GM19397 (cell line): ENCODE data around the gene WDR44.
A peak's percentile ranks its signal among the peaks of the same experiment; 100 is the strongest.
"Not testable (repeated sequence)": the region's sequence is repeated elsewhere in the genome, so short reads cannot be mapped to it uniquely, and the experiment has no call there.

ENCODE experiments used
- ATAC-seq: cut with Tn5 transposase; IDR thresholded peaks from one replicate; pipeline ENCODE4 v1.9.1; 2021; ENCODE audit warnings: mild to moderate bottlenecking, moderate library complexity; ENCODE audit not compliant: unreplicated experiment

Gene WDR44

DNA sequence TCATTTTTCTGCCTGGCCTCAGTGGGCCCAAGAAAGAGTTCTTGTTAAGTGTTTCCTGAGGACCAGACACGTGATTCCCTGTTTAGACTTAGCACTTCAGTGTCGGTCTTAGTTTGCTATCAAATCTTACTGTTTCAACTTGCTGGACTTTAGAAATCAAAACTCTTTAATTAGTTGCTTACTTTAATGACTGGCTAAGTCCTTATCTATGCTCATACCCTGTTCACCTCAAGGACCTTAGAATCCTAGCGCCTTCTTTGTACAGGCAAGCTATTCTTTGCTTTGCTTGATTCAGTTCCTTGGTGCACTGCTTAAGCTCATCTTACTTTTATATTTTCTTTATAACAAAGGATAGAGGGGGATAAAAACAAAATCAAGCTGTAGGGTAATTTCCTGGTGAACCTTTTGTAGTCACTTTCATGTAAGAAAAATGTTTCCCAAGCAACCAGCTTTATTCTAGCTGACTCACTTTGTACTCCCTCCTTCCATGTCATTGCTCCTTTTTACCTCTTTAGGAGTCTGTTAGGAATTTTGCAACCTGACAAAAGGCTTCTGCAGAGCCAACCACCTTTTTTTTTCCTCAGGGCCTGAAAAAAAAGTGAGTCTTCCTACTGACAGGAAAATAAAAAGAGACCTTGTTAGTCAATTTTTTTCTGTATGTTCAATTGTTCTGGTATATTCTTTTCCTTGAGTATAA, 14.7 kb downstream of the WDR44 start:
- ATAC-seq: no peak

- no peak for ATAC-seq
Measured at GRCh38 chrX:118364261-118364660, 18.4 kb downstream of the WDR44 start.

DNA sequence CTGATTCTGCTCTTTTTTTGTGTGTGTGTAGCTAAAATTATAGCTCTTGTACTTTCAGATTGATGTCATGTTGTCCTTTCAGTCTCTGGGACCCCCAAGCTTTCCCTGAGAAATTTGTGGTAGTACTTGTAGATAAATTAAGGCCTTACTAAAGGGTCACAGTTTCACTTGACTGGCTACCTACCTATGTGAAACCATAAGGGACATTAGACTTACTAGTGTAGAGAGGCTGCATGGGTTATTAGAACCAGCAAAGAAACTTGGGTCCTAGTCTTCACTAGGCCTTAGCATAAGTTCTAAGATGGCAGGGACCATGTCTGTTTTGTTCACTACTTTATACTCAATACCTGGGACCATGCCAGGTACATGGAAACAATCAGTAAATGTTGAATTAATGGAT, 21.4 kb downstream of the WDR44 start:
- no peak for ATAC-seq

DNA sequence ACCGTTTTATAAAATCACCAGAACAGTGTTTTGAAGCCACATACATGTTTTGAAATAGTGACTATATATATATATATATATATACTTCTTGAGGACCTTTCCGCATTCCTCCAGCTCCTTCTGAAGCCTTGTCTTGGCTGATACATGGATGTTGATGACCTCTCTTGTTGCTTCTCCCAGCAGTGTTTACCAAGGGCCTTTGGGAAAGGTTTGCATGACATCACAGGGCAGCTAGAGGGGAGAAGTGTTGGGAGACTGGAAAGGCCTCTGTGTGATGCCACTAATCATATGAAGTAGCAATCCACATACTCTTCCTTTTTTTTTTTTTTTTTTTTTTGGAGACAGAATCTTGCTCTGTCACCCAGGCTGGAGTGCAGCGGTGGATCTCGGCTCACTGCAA, 22.5 kb downstream of the WDR44 start:
- ATAC-seq: no peak

DNA sequence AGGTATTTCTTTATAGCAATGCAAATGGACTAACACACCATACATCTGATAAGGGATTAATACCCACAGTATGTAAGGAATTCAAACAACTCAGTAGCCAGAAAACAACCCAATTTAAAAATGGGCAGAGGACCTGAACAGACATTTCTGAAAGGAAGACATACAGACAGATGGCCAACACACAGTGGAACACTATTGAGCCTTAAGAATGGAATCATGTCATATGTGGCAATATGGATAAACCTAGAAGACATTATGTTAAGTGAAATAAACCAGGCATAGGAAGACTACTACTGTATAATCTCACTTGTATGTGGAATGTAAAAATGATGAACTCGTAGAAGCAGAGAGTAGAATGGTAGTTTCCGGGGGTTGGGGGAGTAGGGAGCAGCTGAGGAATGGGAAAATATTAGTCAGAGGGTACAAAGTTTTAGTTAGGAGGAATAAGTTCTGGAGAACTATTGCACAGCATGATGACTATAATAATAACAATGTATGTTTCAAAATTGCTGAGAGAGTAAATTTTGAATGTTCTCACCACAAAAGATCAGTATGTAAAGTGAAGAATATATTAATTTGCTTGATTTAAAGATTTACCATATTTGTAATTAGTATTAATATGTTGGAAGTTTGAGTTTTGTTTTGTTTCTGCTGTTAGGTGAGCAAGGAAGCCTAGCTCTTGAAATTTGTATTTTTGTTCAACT, 25.2 kb downstream of the WDR44 start:
- no peak for ATAC-seq

DNA sequence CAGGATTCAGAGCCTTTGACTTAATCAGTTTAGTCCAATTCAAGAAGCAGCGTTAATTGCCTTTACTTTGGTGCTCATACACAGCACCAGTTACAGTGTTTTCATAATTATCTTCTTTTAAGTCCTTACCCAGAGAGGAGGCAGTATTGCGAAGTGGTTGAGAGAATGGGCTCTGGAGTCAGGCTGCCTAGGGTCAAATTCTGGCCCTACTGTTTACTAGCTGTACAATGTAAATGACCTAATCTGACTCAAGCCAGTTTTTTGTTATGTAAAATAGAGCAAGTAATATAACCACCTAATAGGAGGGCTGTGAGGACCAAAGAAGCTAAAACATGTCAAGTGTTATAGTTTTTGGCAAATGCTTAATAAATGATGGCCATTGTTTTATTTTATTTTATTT, 27.6 kb downstream of the WDR44 start:
- ATAC-seq: no peak

DNA sequence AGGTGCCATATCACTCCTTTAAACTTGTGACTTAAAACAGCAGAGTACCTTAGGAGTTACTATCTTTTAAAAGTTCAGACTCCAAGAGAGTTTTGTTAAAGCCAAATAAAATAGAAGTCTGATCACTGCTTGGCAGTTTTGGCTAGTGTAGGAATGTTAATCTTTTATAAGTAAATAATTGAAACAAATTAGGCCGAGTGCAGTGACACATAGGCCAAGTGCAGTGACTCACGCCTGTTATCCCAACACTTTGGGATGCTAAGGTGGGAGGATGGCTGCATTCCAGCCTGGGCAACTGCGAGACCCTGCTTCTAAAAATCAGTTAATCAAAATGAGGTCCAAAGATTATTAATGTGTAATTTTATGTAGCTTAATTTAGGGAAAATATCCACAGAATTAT, 37.2 kb downstream of the WDR44 start:
- ATAC-seq: no peak

GRCh38 chrX:118392716-118393115, 46.8 kb downstream of the WDR44 start:
- ATAC-seq: no peak

GRCh38 chrX:118396113-118396512, 50.2 kb downstream of the WDR44 start:
- no peak for ATAC-seq

DNA sequence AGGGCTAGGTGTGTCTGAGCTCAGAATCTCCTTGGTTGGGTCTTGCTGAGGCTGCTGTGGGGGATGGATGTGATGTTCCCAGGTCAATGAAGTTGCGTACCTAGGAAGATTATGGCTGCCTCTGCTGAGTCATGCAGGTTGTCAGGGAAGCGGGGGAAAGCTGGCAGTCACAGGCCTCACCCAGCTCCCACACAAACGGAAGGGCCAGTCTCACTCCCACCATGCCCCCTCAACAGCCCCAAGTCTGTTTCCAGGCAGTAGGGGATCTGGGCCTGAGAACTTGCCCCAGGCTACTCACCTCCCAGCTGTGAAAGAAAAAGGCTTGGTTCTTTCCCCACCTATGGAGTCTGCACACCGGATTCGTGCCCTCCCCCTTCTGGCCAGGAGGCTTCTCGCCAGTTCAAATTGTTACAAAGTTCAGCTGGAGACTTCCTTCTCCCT, 72.9 kb downstream of the WDR44 start:
- ATAC-seq: no peak

GRCh38 chrX:118420462-118420861, 74.6 kb downstream of the WDR44 start:
- ATAC-seq: peak; percentile 60

DNA sequence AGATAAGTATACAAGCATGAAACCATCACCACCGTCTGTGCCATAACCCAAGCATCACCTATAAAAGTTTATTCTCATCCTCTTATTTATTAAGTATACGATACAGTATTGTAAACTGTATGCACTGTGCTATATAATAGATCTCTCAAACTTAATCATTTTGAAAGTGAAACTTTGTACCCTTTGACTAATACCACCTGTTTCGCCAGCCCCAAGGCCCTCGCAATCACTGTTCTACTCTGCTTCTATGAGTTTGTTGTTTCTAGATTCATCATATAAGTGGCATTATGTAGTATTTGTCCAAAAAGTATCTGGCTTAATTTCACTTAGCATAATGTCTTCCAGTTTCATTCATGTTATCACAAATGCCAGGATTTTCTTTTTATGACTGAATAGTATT, 77.7 kb downstream of the WDR44 start:
- peak; percentile 91 for ATAC-seq

GRCh38 chrX:118432799-118433198, 86.9 kb downstream of the WDR44 start:
- ATAC-seq: no peak

GRCh38 chrX:118437283-118437682, 91.4 kb downstream of the WDR44 start:
- no peak for ATAC-seq

DNA sequence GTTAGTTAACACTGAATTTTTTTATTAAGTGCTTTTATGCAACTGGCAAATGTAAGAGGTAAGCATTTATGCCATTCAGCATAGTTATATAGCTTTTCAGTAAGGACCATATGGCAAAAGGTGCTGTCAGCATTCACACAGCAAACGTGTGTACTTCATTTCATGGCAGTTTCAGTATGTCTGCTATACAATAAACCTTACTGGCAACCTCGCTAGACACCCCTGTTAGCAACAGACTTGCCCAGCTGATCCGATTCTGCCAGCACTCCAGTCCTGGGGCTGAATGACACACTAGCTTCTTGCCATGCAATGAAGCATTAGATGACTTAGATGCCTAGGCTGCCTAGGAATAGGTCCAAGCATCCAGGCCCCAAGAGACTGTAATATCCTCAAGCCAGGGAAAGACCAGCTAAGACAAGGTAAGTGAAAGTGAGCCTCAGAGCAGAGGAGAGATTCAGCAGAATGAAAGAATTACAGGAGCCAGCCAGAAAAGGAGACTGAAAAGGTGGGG, 102.4 kb downstream of the WDR44 start:
- ATAC-seq: no peak

DNA sequence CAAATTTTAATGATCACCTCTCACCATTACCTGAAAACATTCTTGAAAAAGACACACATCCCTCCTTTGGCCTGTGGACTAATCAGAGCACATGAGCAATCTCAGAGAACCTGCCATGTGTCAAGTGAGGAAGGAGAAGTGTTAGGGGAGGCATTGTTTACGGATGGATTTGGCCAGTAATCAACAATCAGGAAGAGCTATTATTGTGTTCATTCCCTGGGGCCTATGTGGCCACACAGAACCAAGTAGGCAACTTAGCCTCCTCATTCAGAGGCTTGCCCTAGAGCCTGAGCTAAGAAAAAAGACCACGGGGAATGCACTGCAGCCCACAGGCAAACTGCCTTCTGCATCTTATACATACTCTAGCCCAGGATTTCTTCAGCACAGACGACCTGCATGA, 109.1 kb downstream of the WDR44 start:
- no peak for ATAC-seq

DNA sequence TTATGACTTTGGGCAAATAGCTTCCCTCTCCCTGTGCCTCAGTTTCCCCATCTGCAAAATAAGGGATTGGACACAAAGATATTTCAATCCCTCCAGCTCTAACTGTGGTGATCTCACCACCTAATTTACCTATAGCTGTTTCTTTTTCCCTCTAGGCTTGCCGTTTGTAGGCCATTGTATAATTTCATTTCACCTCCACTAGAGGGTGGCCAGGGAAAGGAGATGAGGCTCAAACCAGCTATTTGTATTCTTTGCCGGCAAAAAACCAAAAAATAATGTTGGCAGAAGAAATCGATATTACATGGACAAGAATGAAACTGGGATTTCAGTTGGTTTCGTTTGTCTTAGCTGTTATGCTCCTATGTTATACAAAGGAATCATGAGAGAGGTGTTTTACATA, 113.6 kb downstream of the WDR44 start:
- no peak for ATAC-seq

DNA sequence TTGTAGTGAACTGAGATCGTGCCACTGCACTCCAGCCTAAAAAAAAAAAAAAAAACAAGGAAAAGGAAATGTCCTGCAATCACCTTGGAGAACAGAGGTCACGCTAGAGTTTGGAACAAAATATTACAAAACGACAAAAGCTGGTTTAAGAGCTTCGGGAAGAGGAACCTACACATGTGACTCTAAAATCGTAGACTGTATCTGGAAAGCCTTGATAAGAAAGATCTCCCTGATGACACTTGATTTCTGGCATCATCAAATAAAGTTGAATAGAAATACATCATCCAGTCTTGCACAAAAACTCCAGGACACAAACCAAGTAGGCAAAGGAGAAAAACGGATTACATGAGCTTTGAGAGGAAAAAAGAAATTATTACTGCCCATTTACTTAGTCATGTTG, 118.6 kb downstream of the WDR44 start:
- no peak for ATAC-seq

DNA sequence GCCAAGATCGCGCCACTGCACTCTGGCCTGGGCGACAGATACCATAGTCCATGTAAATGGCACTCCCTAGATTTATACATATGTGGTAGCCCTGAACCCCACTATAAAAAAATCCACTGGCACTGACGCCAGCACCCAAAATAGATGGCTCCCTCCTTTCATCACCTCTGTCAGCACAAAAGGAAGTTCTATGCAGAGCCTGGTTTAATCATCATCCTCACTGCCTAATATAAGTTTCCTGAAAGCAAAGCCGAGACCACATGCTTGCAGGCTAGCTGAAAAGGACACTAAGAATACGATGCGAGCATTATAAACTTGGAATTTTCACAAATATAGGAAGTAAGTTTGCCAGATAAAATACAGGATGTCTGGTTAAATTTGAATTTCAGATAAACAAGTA, 122.2 kb downstream of the WDR44 start:
- no peak for ATAC-seq

- not testable (repeated sequence) for ATAC-seq
Measured at GRCh38 chrX:118470721-118471347, 124.9 kb downstream of the WDR44 start.

- no peak for ATAC-seq
Measured at GRCh38 chrX:118474586-118474985, 128.7 kb downstream of the WDR44 start.

DNA sequence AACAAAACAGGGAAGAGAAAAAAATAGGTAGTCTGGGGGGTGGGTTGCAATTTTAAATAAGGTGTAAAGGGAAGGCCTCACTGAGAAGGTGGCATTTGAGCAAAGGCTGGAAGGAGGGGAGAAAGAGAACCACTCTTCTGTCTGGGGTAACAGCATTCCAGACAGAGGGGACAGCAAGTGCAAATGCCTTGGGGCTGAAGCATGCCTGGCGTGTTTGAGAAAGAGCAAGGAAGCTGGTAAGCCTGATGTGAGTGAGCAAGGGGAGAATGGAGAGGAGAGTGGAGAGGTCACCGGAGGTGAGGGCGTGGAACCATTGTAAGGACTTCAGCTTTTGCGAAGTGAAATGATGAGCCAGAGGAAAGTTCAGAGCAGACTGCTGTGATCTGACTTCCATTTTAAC, 130.0 kb downstream of the WDR44 start:
- no peak for ATAC-seq
